Measurements from ENCODE around the gene SEMA3F. TPM values are rescaled to one million over a fixed set of nuclear protein-coding genes. Genes with fewer than 3 reads are reported as not detected.

SEMA3F gene
- total RNA-seq, 1 donor from 2014 or later: 14.5 TPM

GRCh38 chr3:50203113-50203808, 48.1 kb downstream of the SEMA3F start:
- peaks cover 10% of the 10 kb centered on the region for H3F3A ChIP-seq (ENCODE audit: low read depth)
- H3K4me3 ChIP-seq: no peak overlapping the region
- H3K79me2 ChIP-seq (ENCODE audit: low read depth): no peaks in the 10 kb centered on the region
- H3K36me3 ChIP-seq: no peaks in the 10 kb centered on the region
- no peak overlapping the region for H3K4me2 ChIP-seq
- peaks cover 41% of the 10 kb centered on the region for H3K27me3 ChIP-seq
- no peaks in the 10 kb centered on the region for H3K9me3 Mint-ChIP-seq
- DNase-seq (ENCODE audit: low spot score): no peak
- no peak overlapping the region for H2AFZ ChIP-seq (replicated peaks)
- H3K36me3 Mint-ChIP-seq: no peaks in the 10 kb centered on the region
- H3K27me3 Mint-ChIP-seq (ENCODE audit: insufficient read depth, low read depth): peaks cover 33% of the 10 kb centered on the region
- peaks cover 12% of the 10 kb centered on the region for H3K4me1 ChIP-seq
- no peak overlapping the region for H3K27ac ChIP-seq
- peak overlapping the region; percentile 71 for H3K4me3 Mint-ChIP-seq
- peak overlapping the region; percentile 81 for H3K27ac Mint-ChIP-seq
- H3K4me1 Mint-ChIP-seq: peaks cover 20% of the 10 kb centered on the region
- H3K9me3 ChIP-seq (ENCODE audit: low read depth): no peaks in the 10 kb centered on the region
- no peak overlapping the region for H3K9ac ChIP-seq
- TF ChIP-seq EZH2 (IDR thresholded peaks at IDR 0.05) (no peak), CTCF (IDR thresholded peaks at IDR 0.05) (no peak), EZH2phosphoT487 (IDR thresholded peaks at IDR 0.05) (no peak)
- no peaks in the 10 kb centered on the region for H4K20me1 ChIP-seq (ENCODE audit: low read depth)

DNA sequence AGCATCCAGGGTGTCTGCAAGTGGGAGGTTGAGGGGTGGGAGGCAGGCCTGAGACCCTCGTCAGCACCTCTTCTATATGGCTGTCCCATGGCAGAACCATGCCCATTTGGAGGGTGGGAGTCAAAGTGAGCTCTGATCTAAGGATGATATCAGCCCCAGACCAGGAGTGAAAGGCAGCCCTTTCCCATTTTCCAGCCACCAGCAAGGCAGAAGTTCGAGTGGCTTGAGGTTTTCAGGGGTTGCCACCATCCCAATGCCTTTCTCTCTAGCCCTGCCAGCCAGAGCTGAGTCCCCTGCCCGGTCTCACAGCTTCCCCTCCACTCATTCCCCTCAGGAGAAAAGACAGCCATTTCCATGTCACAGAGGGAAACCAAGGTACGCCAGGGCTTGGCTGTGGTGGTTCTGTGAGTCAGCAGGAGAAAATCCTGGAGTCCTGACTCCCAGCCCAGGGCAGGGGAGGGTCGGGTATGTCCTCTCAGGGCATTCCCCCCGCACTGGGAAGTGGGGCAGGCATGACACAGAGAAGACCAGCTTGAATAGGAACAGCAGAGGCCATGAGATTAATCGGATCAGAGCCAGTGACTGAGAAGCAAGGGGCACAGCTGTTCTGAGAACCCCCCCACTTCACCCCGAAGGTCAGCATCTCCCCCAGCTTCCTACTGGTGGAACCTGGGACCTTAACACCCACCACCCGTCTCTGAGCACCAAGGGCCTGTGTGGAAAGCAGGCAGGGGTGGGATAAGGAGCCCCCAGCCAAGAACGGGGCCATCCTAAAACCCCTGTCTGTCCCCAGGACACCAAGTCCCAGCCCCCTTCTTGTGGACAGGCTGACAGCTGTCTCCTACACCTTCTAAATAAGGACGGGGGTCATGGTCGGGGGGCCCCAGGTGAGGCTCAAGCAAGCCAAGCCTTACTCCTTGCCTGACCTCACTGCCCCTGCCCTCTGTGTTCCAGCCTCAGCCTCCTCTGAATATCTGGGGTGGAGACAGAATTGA, 49.0 kb downstream of the SEMA3F start:
- no peaks in the 10 kb centered on the region for H3K9me3 ChIP-seq (ENCODE audit: low read depth)
- Mint-ChIP-seq H3K27ac (peak overlapping the region; percentile 11), H3K4me1 (peaks cover 25% of the 10 kb centered on the region), H3K36me3 (no peaks in the 10 kb centered on the region), H3K4me3 (peak overlapping the region; percentile 65), H3K27me3 (ENCODE audit: insufficient read depth, low read depth) (peaks cover 30% of the 10 kb centered on the region), H3K9me3 (no peaks in the 10 kb centered on the region)
- no peak overlapping the region for H3K27ac ChIP-seq
- H3K79me2 ChIP-seq (ENCODE audit: low read depth): no peaks in the 10 kb centered on the region
- TF ChIP-seq CTCF (IDR thresholded peaks at IDR 0.05) (no peak), EZH2phosphoT487 (IDR thresholded peaks at IDR 0.05) (no peak), EZH2 (IDR thresholded peaks at IDR 0.05) (no peak)
- no peak overlapping the region for H3K9ac ChIP-seq
- H3K4me1 ChIP-seq: peaks cover 12% of the 10 kb centered on the region
- H2AFZ ChIP-seq (replicated peaks): no peak overlapping the region
- no peaks in the 10 kb centered on the region for H4K20me1 ChIP-seq (ENCODE audit: low read depth)
- H3F3A ChIP-seq (ENCODE audit: low read depth): peaks cover 10% of the 10 kb centered on the region
- DNase-seq (ENCODE audit: low spot score): no peak
- H3K4me3 ChIP-seq: no peak overlapping the region
- peak overlapping the region; percentile 96 for H3K4me2 ChIP-seq
- no peaks in the 10 kb centered on the region for H3K36me3 ChIP-seq
- H3K27me3 ChIP-seq: peaks cover 41% of the 10 kb centered on the region

DNA sequence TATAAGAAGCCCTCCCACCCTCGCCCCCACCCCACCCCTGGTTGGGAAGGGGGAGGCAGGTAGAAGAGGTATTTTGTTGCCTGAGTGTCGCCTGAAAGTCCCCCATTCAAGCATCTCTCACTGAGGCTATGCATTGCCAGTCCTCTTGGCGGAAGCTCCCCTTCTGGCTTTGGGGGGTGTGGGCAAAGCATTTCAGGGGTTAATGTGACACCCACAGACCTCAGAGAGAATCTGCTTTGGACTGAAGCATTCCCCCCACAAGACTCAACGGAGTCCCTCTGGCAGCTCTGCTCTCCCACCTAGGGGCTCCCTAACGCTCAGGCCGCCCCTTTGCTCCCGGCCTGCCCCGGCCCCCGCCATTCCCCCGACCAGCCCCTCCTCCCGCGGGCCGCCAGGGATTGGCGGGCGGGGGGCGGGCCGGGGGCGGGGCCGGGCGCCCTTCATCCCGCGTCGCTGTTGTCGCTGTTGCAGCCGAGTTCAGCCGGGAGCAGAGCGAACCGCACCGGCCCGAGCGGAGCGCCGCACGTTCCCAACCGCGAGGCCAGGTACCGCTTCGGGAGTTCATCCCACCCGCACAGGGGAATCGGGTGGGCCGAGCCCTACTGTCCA, 49.8 kb downstream of the SEMA3F start, which contains the start of gene SLC38A3:
Gene SLC38A3 (plus strand): TSS at position 468 of the 609 bp plus-strand sequence. CDS start 8,929 bp downstream, outside the sequence.
- H3K27me3 Mint-ChIP-seq (ENCODE audit: insufficient read depth, low read depth): peaks cover 30% of the 10 kb centered on the region
- H3K4me1 ChIP-seq: peaks cover 12% of the 10 kb centered on the region
- peak within 1 kb of the TSS; percentile 93 for H2AFZ ChIP-seq (replicated peaks)
- DNase-seq (ENCODE audit: low spot score): peak; percentile 91
- H3K4me1 Mint-ChIP-seq: peaks cover 25% of the 10 kb centered on the region
- H3K4me3 Mint-ChIP-seq: peak within 1 kb of the TSS; percentile 78
- H3K4me3 ChIP-seq: peak within 1 kb of the TSS; percentile 62
- H3K9me3 ChIP-seq (ENCODE audit: low read depth): no peaks in the 10 kb centered on the region
- peaks cover 10% of the 10 kb centered on the region for H3F3A ChIP-seq (ENCODE audit: low read depth)
- TF ChIP-seq EZH2phosphoT487 (IDR thresholded peaks at IDR 0.05): no peak
- no peak for TF ChIP-seq EZH2 (IDR thresholded peaks at IDR 0.05)
- no peak for TF ChIP-seq CTCF (IDR thresholded peaks at IDR 0.05)
- no peaks in the 10 kb centered on the region for H3K36me3 ChIP-seq
- peak within 1 kb of the TSS; percentile 17 for H3K9ac ChIP-seq
- H3K9me3 Mint-ChIP-seq: no peaks in the 10 kb centered on the region
- H3K79me2 ChIP-seq (ENCODE audit: low read depth): no peaks in the 10 kb centered on the region
- H3K4me2 ChIP-seq: peak within 1 kb of the TSS; percentile 96
- no peak within 1 kb of the TSS for H3K27ac ChIP-seq
- H3K36me3 Mint-ChIP-seq: no peaks in the 10 kb centered on the region
- H4K20me1 ChIP-seq (ENCODE audit: low read depth): no peaks in the 10 kb centered on the region
- no peak within 1 kb of the TSS for H3K27ac Mint-ChIP-seq
- H3K27me3 ChIP-seq: peaks cover 41% of the 10 kb centered on the region
